Endodermal cell (in vitro differentiated cells): ENCODE measurements around the gene FAT2. TPM values are rescaled to one million over a fixed set of nuclear protein-coding genes. Genes with fewer than 3 reads are reported as not detected.

Source experiments
- DNase-seq: peaks from one replicate; pipeline ENCODE4 v3.0.0-alpha.2; 2017
- H3K27ac ChIP-seq: 2 replicates; pipeline ENCODE4 v1.5.1; 2013; ENCODE audit warnings: mild to moderate bottlenecking, low read depth, low read length, moderate library complexity
- H3K27me3 ChIP-seq: 2 replicates; pipeline ENCODE4 v1.6.1; 2013; ENCODE audit warnings: mild to moderate bottlenecking, low read length, moderate library complexity; ENCODE audit not compliant: insufficient read depth, control insufficient read depth, poor library complexity, severe bottlenecking
- H3K36me3 ChIP-seq: 2 replicates; pipeline ENCODE4 v1.7.0; 2013; ENCODE audit warnings: mild to moderate bottlenecking, low read length, moderate library complexity; ENCODE audit not compliant: control insufficient read depth, insufficient read depth
- H3K4me1 ChIP-seq: one replicate; pipeline ENCODE4 v1.7.0; 2013; ENCODE audit warnings: low read length; ENCODE audit not compliant: control insufficient read depth, insufficient read depth
- H3K4me3 ChIP-seq: 2 replicates; pipeline ENCODE4 v1.5.1; 2013; ENCODE audit warnings: mild to moderate bottlenecking, low read length, moderate library complexity
- H3K9ac ChIP-seq: 2 replicates; pipeline ENCODE4 v1.6.1; 2013; ENCODE audit warnings: mild to moderate bottlenecking, low read length, moderate library complexity; ENCODE audit not compliant: poor library complexity, severe bottlenecking; ENCODE audit errors: extremely low read depth
- H3K9me3 ChIP-seq: 2 replicates; pipeline ENCODE4 v1.6.1; 2013; ENCODE audit warnings: mild to moderate bottlenecking, low read length, moderate library complexity; ENCODE audit not compliant: control insufficient read depth
- H3K27ac Mint-ChIP-seq: 2 replicates; pipeline ENCODE4 v1.8.0; 2020; ENCODE audit warnings: mixed read lengths
- H3K27me3 Mint-ChIP-seq: 2 replicates; pipeline ENCODE4 v1.8.0; 2021; ENCODE audit warnings: mild to moderate bottlenecking, mixed read lengths; ENCODE audit not compliant: insufficient read depth
- H3K36me3 Mint-ChIP-seq: 2 replicates; pipeline ENCODE4 v1.8.0; 2020; ENCODE audit warnings: low read depth, mixed read lengths
- H3K4me1 Mint-ChIP-seq: 2 replicates; pipeline ENCODE4 v1.8.0; 2020; ENCODE audit warnings: mixed read lengths
- H3K4me3 Mint-ChIP-seq: 2 replicates; pipeline ENCODE4 v1.8.0; 2020; ENCODE audit warnings: mild to moderate bottlenecking, moderate library complexity, mixed read lengths
- H3K9me3 Mint-ChIP-seq: 2 replicates; pipeline ENCODE4 v1.8.0; 2020; ENCODE audit warnings: mild to moderate bottlenecking, mixed read lengths
- CTCF ChIP-seq: fragments of 200-600 bp; sonication (generic); conservative IDR thresholded peaks from 2 replicates; pipeline ENCODE4 v1.5.0; 2021; ENCODE audit warnings: antibody characterized with exemption, mild to moderate bottlenecking
- WGBS, 2 experiments: methylation state at CpG; one replicate each; pipeline versions ENCODE4 v1.1.5 to v1.1.7; 2013; ENCODE audit warnings: missing lambda C conversion rate in 2 of 2, mixed read lengths in 1 of 2; ENCODE audit not compliant: insufficient coverage in 1 of 2, insufficient read length in 1 of 2; 5-methylcytosine and 5-hydroxymethylcytosine counted together
- total RNA-seq, 2 donors: library from RNA; stranded (reverse); fragmentation: NEBNext Ultra II Directional in 1 of 2; extraction: Animal tissue kit (Norgen Biotek cat#: 25700) in 1 of 2; gene quantifications; 2 replicates in 1 of 2; 3 replicates in 1 of 2; pipeline ENCODE4 v1.2.1, GENCODE V29; 2021

FAT2 gene
- total RNA-seq, 2 donors from 2014 or later: 0.18 TPM; not detected in 1

- Mint-ChIP-seq H3K27me3 (peaks cover 34% of the 10 kb centered on the region), H3K36me3 (no peaks in the 10 kb centered on the region), H3K4me1 (peaks cover 2% of the 10 kb centered on the region), H3K9me3 (no peaks in the 10 kb centered on the region), H3K4me3 (no peak overlapping the region), H3K27ac (no peak overlapping the region)
- WGBS, 2 experiments: 75 to 79% methylated on average over 4 to 5 of the region's 5 CpGs
- no peak for TF ChIP-seq CTCF
- no peaks in the 10 kb centered on the region for H3K9me3 ChIP-seq
- peaks cover 5% of the 10 kb centered on the region for H3K27me3 ChIP-seq
- no peaks in the 10 kb centered on the region for H3K36me3 ChIP-seq
- no peak overlapping the region for H3K4me3 ChIP-seq
- H3K27ac ChIP-seq: no peak overlapping the region
- DNase-seq: no peak
- H3K9ac ChIP-seq: no peak overlapping the region
- no peaks in the 10 kb centered on the region for H3K4me1 ChIP-seq
Measured at GRCh38 chr5:151637676-151638075, 46.5 kb upstream of the FAT2 start.

- no peaks in the 10 kb centered on the region for H3K36me3 ChIP-seq
- Mint-ChIP-seq H3K27me3 (peaks cover 32% of the 10 kb centered on the region), H3K4me1 (peaks cover 2% of the 10 kb centered on the region), H3K4me3 (no peak overlapping the region), H3K36me3 (no peaks in the 10 kb centered on the region), H3K27ac (no peak overlapping the region), H3K9me3 (no peaks in the 10 kb centered on the region)
- no peaks in the 10 kb centered on the region for H3K9me3 ChIP-seq
- 94% methylated on average over 1 of the region's 1 CpG; no CpG with 5 or more reads in 1 of the 2 experiments for WGBS, 2 experiments
- H3K27me3 ChIP-seq: peaks cover 2% of the 10 kb centered on the region
- H3K4me1 ChIP-seq: no peaks in the 10 kb centered on the region
- H3K27ac ChIP-seq: no peak overlapping the region
- H3K4me3 ChIP-seq: no peak overlapping the region
- no peak for DNase-seq
- no peak for TF ChIP-seq CTCF
- H3K9ac ChIP-seq: no peak overlapping the region
Measured at GRCh38 chr5:151633892-151634291, 42.8 kb upstream of the FAT2 start.

GRCh38 chr5:151632941-151633340 is 41.8 kb upstream of the FAT2 start:
- no peak overlapping the region for H3K4me3 ChIP-seq
- H3K27me3 Mint-ChIP-seq: peaks cover 24% of the 10 kb centered on the region

More at GRCh38 chr5:151632941-151633340, 41.8 kb upstream of the FAT2 start:
- DNase-seq: no peak
- no peak for TF ChIP-seq CTCF
- Histone ChIP-seq H3K4me1 (no peaks in the 10 kb centered on the region), H3K9me3 (no peaks in the 10 kb centered on the region), H3K27ac (no peak overlapping the region), H3K36me3 (no peaks in the 10 kb centered on the region), H3K27me3 (no peaks in the 10 kb centered on the region), H3K9ac (no peak overlapping the region)
- H3K9me3 Mint-ChIP-seq: no peaks in the 10 kb centered on the region
- H3K4me1 Mint-ChIP-seq: peaks cover 2% of the 10 kb centered on the region
- no peak overlapping the region for H3K27ac Mint-ChIP-seq
- H3K4me3 Mint-ChIP-seq: no peak overlapping the region
- 88 to 95% methylated on average over 5 to 8 of the region's 8 CpGs for WGBS, 2 experiments
- no peaks in the 10 kb centered on the region for H3K36me3 Mint-ChIP-seq
